ENCODE data around the gene FN1.

GRCh38 chr2:215372968-215373649 lies 62.8 kb downstream of the FN1 start:
- TF ChIP-seq MYC (IDR thresholded peaks at IDR 0.05; ENCODE audit: low read depth, low read length) (no peak), CTCF (IDR thresholded peaks at IDR 0.05; ENCODE audit: extremely low read depth in 1 of 2, insufficient read depth in 1 of 2, low read depth in 1 of 2, low read length in 2 of 2) (no peak), POLR2A (IDR thresholded peaks at IDR 0.05; ENCODE audit: low read depth, low read length) (no peak), POLR2AphosphoS5 (IDR thresholded peaks at IDR 0.05; ENCODE audit: insufficient read depth, low read depth, low read length) (peak; percentile 21), EZH2 (IDR thresholded peaks at IDR 0.05; ENCODE audit: borderline replicate concordance, low read depth, low read length, severe bottlenecking) (no peak), FOS (IDR thresholded peaks at IDR 0.05; ENCODE audit: borderline replicate concordance, insufficient read depth, low read length) (no peak)

All from endothelial cell of umbilical vein (primary cell).